HepG2 (cell line): ENCODE results near the gene MPZ. TPM values are rescaled to one million over a fixed set of nuclear protein-coding genes. Genes with fewer than 3 reads are reported as not detected.

Source experiments
- BATF2 ChIP-seq: sonication (generic); formaldehyde crosslinking; IDR thresholded peaks from 2 replicates; pipeline ENCODE4 v1.8.0; 2022; ENCODE audit warnings: mild to moderate bottlenecking, missing genetic modification reagents, moderate library complexity
- IKZF4 ChIP-seq: sonication (generic); formaldehyde crosslinking; IDR thresholded peaks from 2 replicates; pipeline ENCODE4 v1.5.1; 2020; ENCODE audit warnings: borderline replicate concordance, mild to moderate bottlenecking, low read depth, missing genetic modification reagents; ENCODE audit errors: not compliant biosample characterization
- ZNF318 ChIP-seq: sonication (generic); formaldehyde crosslinking; IDR thresholded peaks from 2 replicates; pipeline ENCODE4 v1.4.0; 2020; ENCODE audit warnings: mild to moderate bottlenecking, missing genetic modification reagents
- polyA plus RNA-seq, 8 experiments: library from polyadenylated mRNA; depleted of rRNA in 3 of 8; stranded (reverse) in 7 of 8; unstranded in 1 of 8; fragments of >200 nt; fragmentation: Illumina TruSeq in 4 of 8; extraction: Trizol in 4 of 8; gene quantifications; 2 replicates each; pipeline versions ENCODE4 v1.2.1 to v1.2.3, GENCODE V29; 2011 to 2016; ENCODE audit warnings: low read depth in 4 of 8, missing spikeins in 1 of 8, mixed read lengths in 1 of 8; ENCODE audit not compliant: insufficient read depth in 1 of 8
- total RNA-seq, 5 experiments: library from RNA; depleted of rRNA; stranded (reverse); fragments of >200 nt; fragmentation: Illumina TruSeq; extraction: Trizol; gene quantifications; 2 replicates each; pipeline ENCODE4 v1.2.3, GENCODE V29; 2016; ENCODE audit warnings: low read depth in 1 of 5

The MPZ gene
- total and polyA plus RNA-seq, 2 of the 13 experiments (the other 11 are each of a cell fraction or from before 2014, with no cell fraction given) = 18.3 to 24.6 TPM

- TF ChIP-seq ZNF318 (CRISPR knock-in tag) (no peak), IKZF4 (no peak), BATF2 (CRISPR knock-in tag) (no peak)
These were observed 48.2 kb downstream of the MPZ start (continued) for GRCh38 chr1:161261261-161262235.
